ENCODE measurements around the gene TMEM204.

The TMEM204 gene

GRCh38 chr16:1523581-1524245 lies 9.8 kb upstream of the TMEM204 start:
- no peak for DNase-seq (ENCODE audit: low spot score)

DNA sequence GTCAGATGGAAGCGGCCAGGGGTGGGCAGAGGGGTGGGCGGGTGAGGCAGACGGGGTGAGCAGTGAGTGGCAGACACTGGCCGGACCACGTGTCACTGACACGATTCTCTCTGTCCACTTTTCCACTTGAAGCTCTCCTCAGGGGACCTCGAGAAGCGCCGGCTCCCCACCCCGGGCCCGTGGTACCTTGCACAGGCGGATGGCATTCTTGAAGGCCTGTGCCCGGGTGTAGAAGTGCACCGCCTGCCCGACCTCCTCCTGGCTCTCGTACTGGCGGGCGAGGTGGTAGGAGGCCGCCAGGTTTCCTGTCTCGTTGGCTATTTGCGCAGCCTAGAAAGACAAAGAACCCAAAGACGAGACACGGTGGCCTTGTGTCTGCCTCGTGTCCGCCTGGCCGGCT lies 9.1 kb upstream of the TMEM204 start:
- DNase-seq (ENCODE audit: low spot score): no peak

DNA sequence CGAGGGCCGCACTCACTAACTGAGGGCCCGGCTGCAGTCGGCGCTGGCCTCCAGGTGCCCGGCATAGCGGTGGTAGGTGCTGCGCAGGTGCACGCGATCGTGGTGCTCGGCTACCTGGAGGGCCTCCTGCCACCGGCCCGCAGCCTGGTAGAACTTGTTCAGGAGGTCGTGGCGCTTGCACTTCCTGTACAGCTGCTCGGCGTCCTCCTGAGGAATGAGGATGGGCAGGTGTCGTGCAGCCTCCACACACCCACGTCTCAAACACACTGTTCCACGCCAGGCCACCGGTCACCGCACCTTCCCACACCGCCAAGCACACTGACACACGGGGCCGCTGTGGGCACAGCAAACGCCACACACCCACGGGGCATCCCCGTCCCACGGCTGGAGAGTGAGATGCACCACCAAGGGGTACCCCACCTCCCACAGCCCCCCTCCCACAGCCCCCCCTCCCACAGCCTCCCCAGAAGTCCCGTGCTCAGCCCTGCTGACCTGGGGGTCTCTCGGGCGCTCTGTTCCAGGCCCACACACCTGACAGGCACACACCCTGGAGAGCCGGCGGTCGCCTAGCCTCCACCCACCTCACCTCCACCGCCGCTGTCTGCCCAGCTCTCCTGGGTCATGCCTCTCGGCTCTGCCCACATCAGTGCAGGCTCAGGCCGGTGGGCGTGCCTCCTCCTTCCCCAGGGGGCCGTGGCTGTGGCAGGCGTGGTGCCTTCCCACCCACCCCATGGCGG lies 7.4 kb upstream of the TMEM204 start:
- no peak for DNase-seq (ENCODE audit: low spot score)

DNA sequence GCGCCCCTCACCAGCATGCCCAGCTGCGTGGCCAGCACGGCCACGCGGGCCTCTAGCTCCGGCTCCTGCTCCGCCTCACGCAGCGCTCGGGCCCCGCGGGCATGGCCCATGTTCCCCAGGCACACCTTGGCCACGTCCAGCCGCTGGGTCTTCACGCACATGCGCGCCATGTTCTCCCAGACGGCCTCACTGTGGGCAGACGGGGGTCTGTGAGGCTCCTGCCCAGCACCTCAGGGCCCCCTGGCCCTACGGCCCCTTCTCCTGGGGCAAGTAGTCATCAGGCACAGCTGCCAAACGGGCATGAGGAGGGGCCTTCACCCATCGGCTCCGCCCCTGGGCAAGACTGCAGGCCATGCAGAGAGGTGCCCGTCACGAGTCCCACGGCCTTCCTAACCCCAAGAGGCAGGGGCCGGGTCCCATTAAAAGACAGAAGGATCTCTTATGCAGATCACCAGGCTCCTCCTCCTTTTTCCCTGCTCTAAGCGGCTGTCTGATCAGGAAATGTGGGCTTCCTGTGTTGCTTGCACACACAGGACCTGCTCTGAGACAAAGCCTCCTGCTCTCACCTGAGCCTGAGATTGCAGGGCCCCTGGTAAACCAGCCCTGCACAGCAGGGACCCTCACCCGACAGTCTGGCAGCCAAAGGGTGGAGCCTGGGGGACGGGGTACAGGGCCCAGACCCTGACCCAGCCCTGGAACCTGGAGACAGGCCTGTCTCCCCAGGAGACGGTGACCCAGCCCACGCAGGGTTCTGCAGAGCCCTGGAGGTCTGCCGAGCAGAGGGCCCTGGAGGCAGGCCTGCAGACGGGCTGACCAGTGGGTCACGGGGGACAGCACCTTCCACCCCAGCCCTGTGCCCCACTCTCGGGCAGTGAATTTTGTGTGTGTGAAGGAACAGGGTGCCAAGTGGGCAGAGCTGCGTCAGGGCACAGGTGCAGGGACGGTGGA lies 6.6 kb upstream of the TMEM204 start:
- DNase-seq (ENCODE audit: low spot score): no peak

GRCh38 chr16:1527836-1528811 lies 5.3 kb upstream of the TMEM204 start:
- peak; percentile 44 for DNase-seq (ENCODE audit: low spot score)

- no peak for DNase-seq (ENCODE audit: low spot score)
Observed at GRCh38 chr16:1528921-1529537, 4.4 kb upstream of the TMEM204 start.

- no peak for DNase-seq (ENCODE audit: low spot score)
Observed at GRCh38 chr16:1530349-1530882, 3.0 kb upstream of the TMEM204 start.

DNA sequence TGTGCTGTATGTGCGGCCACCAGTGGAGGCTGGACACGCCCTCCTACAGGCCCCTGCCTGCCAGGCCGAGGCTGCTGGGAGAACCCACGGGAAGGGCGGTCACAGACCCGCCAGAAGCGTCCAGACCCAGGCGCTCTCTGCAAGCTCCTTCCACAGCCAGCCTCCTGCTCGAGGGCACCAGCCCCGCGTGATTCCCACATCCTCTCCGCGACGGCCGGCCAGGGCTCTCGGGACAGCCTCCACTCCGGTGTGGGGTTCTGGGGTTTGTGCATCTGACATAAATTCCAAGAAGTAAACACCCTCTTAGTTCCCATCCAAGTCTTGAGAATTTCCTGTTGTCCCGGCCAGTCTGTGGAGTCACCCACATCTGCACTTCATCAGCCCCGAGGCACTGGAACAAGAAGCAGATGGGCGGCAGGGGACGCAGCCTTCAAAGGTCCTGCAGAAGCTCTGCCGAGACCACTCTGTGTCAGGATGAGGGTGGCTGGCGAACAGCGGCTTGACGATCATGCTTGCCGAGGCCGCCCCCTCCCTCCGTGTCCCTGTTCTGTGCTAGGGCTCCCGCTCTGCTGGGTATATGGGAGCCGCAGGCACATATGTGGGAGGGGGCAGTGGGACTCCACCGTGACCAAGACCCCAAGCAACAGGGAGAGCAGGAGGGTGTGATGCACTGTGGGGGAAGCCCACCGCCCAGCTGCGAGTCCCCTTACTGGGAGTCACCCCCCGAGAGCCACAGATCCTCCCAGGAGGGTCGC lies 2.4 kb upstream of the TMEM204 start:
- DNase-seq (ENCODE audit: low spot score): no peak

GRCh38 chr16:1531638-1531910 lies 1.9 kb upstream of the TMEM204 start:
- no peak for DNase-seq (ENCODE audit: low spot score)

- DNase-seq (ENCODE audit: low spot score): no peak
Observed at GRCh38 chr16:1532081-1532760, 1.2 kb upstream of the TMEM204 start.

DNA sequence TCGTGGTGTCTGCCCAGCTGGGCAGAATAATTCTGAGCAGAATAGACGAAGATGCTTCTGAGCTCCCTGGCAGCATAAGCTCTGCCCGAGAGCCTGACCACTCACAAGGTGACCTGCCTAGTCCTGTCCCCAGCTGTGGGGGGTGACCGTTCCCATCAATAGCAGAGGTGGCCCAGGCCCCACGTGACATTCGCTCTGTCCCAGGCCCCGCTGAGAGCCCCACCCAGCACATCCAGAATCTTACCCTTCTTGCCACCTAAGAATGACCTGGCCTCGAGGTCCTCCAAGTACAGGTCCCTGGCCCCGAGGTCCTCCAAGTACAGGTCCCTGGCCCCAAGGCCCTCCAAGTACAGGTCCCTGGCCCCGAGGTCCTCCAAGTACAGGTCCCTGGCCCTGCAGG lies 695 bp upstream of the TMEM204 start:
- DNase-seq (ENCODE audit: low spot score): no peak

GRCh38 chr16:1534021-1535020 lies 855 bp downstream of the TMEM204 start:
- no peak for DNase-seq (ENCODE audit: low spot score)

GRCh38 chr16:1535391-1536291 lies 2.2 kb downstream of the TMEM204 start:
- no peak for DNase-seq (ENCODE audit: low spot score)

DNA sequence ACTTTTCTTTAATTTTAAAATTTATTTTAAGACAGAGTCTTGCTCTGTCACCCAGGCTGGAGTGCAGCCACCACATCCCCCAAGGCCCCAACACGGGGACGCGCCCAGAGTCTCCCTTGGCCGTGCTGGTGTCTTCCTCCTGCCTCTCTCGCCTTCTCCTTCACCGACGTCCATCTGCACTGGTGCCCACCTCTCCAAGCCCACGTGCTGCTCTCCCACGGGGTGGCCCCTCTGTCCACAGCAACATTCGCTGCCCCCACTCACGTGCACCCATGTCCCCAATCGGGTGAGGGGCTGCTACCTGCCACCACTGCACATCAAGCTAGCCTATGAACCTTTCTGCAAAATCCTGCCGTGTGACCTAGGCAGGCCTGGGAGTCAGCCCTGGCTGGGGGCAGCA lies 3.1 kb downstream of the TMEM204 start:
- DNase-seq (ENCODE audit: low spot score): no peak

- DNase-seq (ENCODE audit: low spot score): no peak
Observed at GRCh38 chr16:1537138-1537577, 3.7 kb downstream of the TMEM204 start.

- DNase-seq (ENCODE audit: low spot score): no peak
Observed at GRCh38 chr16:1537763-1538289, 4.4 kb downstream of the TMEM204 start.

All from hematopoietic multipotent progenitor cell treated with erythropoietin and hydrocortisone succinate and interleukin-3 and kit ligand, for 15 days (in vitro differentiated cells).